HepG2 (cell line): ENCODE measurements around the gene RICTOR. TPM values are rescaled to one million over a fixed set of nuclear protein-coding genes. Genes with fewer than 3 reads are reported as not detected.

Experiments
- ATRX ChIP-seq: sonication (generic); formaldehyde crosslinking; IDR thresholded peaks from 2 replicates; pipeline ENCODE4 v1.4.0; 2020; ENCODE audit warnings: missing genetic modification reagents, borderline replicate concordance
- FOXK1 ChIP-seq: sonication (generic); formaldehyde crosslinking; IDR thresholded peaks from 2 replicates; pipeline ENCODE4 v1.4.0; 2020; ENCODE audit warnings: low read depth, missing genetic modification reagents, borderline replicate concordance
- MTF1 ChIP-seq: sonication (generic); formaldehyde crosslinking; IDR thresholded peaks from 2 replicates; pipeline ENCODE4 v1.5.0; 2020; ENCODE audit warnings: missing genetic modification reagents
- NCOA1 ChIP-seq: sonication (generic); formaldehyde crosslinking; IDR thresholded peaks from 2 replicates; pipeline ENCODE4 v1.9.0; 2021; ENCODE audit warnings: missing genetic modification reagents
- NFKBIZ ChIP-seq: IDR thresholded peaks from 2 replicates; pipeline ENCODE4 v1.6.1; 2018; ENCODE audit warnings: missing genetic modification reagents, missing compliant biosample characterization
- NONO ChIP-seq, 2 experiments: fragments of 450-650 bp in 1 of 2; sonication (generic) in 1 of 2; formaldehyde crosslinking in 1 of 2; IDR thresholded peaks in 1 of 2; conservative IDR thresholded peaks in 1 of 2; 2 replicates each; pipeline versions ENCODE4 v1.6.1 to v1.8.0; 2017 to 2022; ENCODE audit warnings: mild to moderate bottlenecking in 1 of 2, missing genetic modification reagents in 1 of 2, moderate library complexity in 1 of 2
- NR2C2 ChIP-seq: sonication (generic); formaldehyde crosslinking; IDR thresholded peaks from 2 replicates; pipeline ENCODE4 v1.4.0; 2020; ENCODE audit warnings: missing genetic modification reagents, mild to moderate bottlenecking, moderate library complexity, borderline replicate concordance
- REPIN1 ChIP-seq: sonication (generic); formaldehyde crosslinking; IDR thresholded peaks from 2 replicates; pipeline ENCODE4 v1.8.0; 2022; ENCODE audit warnings: missing genetic modification reagents, low read depth, mild to moderate bottlenecking, borderline replicate concordance
- RXRB ChIP-seq: IDR thresholded peaks from 2 replicates; pipeline ENCODE4 v1.6.1; 2016; ENCODE audit warnings: borderline replicate concordance, missing genetic modification reagents, missing compliant biosample characterization
- SIN3B ChIP-seq: fragments of 150-350 bp; IDR thresholded peaks from 2 replicates; pipeline ENCODE4 v1.6.1; 2014; ENCODE audit warnings: low read length
- SRF ChIP-seq: IDR thresholded peaks from 2 replicates; pipeline ENCODE4 v1.6.1; 2011; ENCODE audit warnings: mild to moderate bottlenecking, low read depth, low read length, moderate library complexity
- TEAD2 ChIP-seq: sonication (generic); formaldehyde crosslinking; IDR thresholded peaks from 2 replicates; pipeline ENCODE4 v1.9.0; 2021; ENCODE audit warnings: missing genetic modification reagents
- TP53 ChIP-seq: sonication (generic); formaldehyde crosslinking; conservative IDR thresholded peaks from 2 replicates; pipeline ENCODE4 v1.4.0; 2020; ENCODE audit warnings: missing genetic modification reagents
- ZBTB3 ChIP-seq: sonication (generic); formaldehyde crosslinking; IDR thresholded peaks from 2 replicates; pipeline ENCODE4 v1.4.0; 2020; ENCODE audit warnings: low read depth, mild to moderate bottlenecking, moderate library complexity, missing genetic modification reagents, borderline replicate concordance
- ZNF383 ChIP-seq: sonication (generic); formaldehyde crosslinking; IDR thresholded peaks from 2 replicates; pipeline ENCODE4 v1.4.0; 2020; ENCODE audit warnings: missing genetic modification reagents, mild to moderate bottlenecking, borderline replicate concordance
- ZNF431 ChIP-seq: sonication (generic); formaldehyde crosslinking; IDR thresholded peaks from 2 replicates; pipeline ENCODE4 v1.9.0; 2022; ENCODE audit warnings: missing genetic modification reagents, low read depth, mild to moderate bottlenecking, borderline replicate concordance
- ZNF496 ChIP-seq: sonication (generic); formaldehyde crosslinking; IDR thresholded peaks from 2 replicates; pipeline ENCODE4 v1.8.1; 2023; ENCODE audit warnings: mild to moderate bottlenecking, moderate library complexity, missing genetic modification reagents; ENCODE audit not compliant: insufficient replicate concordance
- ZNF782 ChIP-seq: sonication (generic); formaldehyde crosslinking; IDR thresholded peaks from 2 replicates; pipeline ENCODE4 v1.4.0; 2020; ENCODE audit warnings: missing genetic modification reagents, mild to moderate bottlenecking, borderline replicate concordance
- polyA plus RNA-seq, 8 experiments: library from polyadenylated mRNA; depleted of rRNA in 3 of 8; stranded (reverse) in 7 of 8; unstranded in 1 of 8; fragments of >200 nt; fragmentation: Illumina TruSeq in 4 of 8; extraction: Trizol in 4 of 8; gene quantifications; 2 replicates each; pipeline versions ENCODE4 v1.2.1 to v1.2.3, GENCODE V29; 2011 to 2016; ENCODE audit warnings: low read depth in 4 of 8, missing spikeins in 1 of 8, mixed read lengths in 1 of 8; ENCODE audit not compliant: insufficient read depth in 1 of 8
- total RNA-seq, 5 experiments: library from RNA; depleted of rRNA; stranded (reverse); fragments of >200 nt; fragmentation: Illumina TruSeq; extraction: Trizol; gene quantifications; 2 replicates each; pipeline ENCODE4 v1.2.3, GENCODE V29; 2016; ENCODE audit warnings: low read depth in 1 of 5
- TF ChIP-seq, protein P1 (sequence below): sonication (generic); formaldehyde crosslinking; IDR thresholded peaks from 2 replicates; pipeline ENCODE4 v1.8.0; 2023; ENCODE audit warnings: mild to moderate bottlenecking, missing genetic modification reagents
- TF ChIP-seq, protein P2 (sequence below): sonication (generic); formaldehyde crosslinking; IDR thresholded peaks from 2 replicates; pipeline ENCODE4 v1.4.0; 2020; ENCODE audit warnings: missing genetic modification reagents
- TF ChIP-seq, protein P3 (sequence below): sonication (generic); formaldehyde crosslinking; IDR thresholded peaks from 2 replicates; pipeline ENCODE4 v1.9.0; 2022; ENCODE audit warnings: missing genetic modification reagents, mild to moderate bottlenecking, borderline replicate concordance
- TF ChIP-seq, protein P4 (sequence below): sonication (generic); formaldehyde crosslinking; IDR thresholded peaks from 2 replicates; pipeline ENCODE4 v1.5.0; 2020; ENCODE audit warnings: mild to moderate bottlenecking, missing genetic modification reagents, moderate library complexity

Gene RICTOR
- total and polyA plus RNA-seq, 2 of the 13 experiments (the other 11 are each of a cell fraction or from before 2014, with no cell fraction given) = 10.7 to 15.4 TPM

DNA sequence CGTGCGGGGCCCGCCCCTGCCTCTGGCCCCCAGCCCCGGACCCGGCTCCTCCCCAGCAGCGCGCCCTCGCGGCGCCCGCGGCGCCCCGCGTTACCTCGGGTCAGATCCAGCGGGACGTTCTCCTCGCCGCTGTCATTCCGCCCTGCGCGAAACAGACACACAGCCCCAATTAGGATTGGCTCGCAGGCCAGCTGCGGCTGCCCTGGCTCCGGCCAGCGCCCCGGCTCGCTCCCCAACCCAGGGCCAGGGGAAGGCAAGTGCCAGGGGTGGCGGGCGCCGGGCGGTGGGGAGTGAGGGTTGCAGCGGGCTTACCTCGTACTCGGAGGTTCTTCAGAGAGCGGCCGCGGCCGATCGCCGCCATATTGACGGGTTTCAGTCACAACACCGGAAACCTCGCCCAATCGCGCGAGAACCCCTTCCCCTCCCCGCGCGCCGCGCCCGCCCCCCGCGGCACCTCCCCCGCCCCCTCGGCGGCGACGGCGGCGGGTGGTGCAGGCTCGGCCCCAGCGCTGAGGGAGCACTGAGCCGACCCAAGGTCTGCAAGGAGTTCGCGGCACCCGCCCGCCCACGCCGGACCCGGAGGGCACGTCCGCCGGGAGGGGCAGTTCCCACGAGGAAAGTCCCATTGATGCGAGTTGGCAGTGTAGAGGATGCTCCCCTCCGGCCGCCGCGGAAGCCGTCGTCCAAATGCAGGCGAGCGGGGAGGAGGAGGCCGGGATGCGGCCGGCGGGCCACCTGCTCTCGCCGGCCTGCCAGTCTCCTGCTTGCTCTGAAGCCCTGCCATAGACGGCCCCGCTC is at the start of gene RICTOR (continued):
- TF ChIP-seq, protein P1, sequence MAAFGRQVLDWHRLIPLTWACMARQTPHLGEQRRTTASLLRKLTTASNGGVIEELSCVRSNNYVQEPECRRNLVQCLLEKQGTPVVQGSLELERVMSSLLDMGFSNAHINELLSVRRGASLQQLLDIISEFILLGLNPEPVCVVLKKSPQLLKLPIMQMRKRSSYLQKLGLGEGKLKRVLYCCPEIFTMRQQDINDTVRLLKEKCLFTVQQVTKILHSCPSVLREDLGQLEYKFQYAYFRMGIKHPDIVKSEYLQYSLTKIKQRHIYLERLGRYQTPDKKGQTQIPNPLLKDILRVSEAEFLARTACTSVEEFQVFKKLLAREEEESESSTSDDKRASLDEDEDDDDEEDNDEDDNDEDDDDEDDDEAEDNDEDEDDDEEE (CRISPR knock-in tag) = no peak
- TF ChIP-seq TP53 (CRISPR knock-in tag) (no peak), TEAD2 (no peak), NCOA1 (CRISPR knock-in tag) (no peak), NFKBIZ (CRISPR knock-in tag) (no peak), MTF1 (CRISPR knock-in tag) (no peak), NONO (IDR thresholded peaks at IDR 0.05) (no peak), NONO (CRISPR knock-in tag; conservative IDR thresholded peaks at IDR 0.05) (peak; percentile 73; the same call in 1 of the 2 replicates), ZNF782 (CRISPR knock-in tag) (no peak), NR2C2 (CRISPR knock-in tag) (no peak), ATRX (CRISPR knock-in tag) (no peak), ZNF383 (CRISPR knock-in tag) (no peak), SRF (no peak), ZNF431 (CRISPR knock-in tag) (0 out of 2 replicates have a peak, but pooled peaks have one; percentile 47), ZBTB3 (no peak), RXRB (CRISPR knock-in tag) (0 out of 2 replicates have a peak, but pooled peaks have one; percentile 22), SIN3B (peak; percentile 72; the same call in 1 of the 2 replicates), FOXK1 (CRISPR knock-in tag) (0 out of 2 replicates have a peak, but pooled peaks have one; percentile 10), ZNF496 (CRISPR knock-in tag) (no peak), REPIN1 (CRISPR knock-in tag) (peak; percentile 47; the same call in 1 of the 2 replicates)
- TF ChIP-seq, protein P2, sequence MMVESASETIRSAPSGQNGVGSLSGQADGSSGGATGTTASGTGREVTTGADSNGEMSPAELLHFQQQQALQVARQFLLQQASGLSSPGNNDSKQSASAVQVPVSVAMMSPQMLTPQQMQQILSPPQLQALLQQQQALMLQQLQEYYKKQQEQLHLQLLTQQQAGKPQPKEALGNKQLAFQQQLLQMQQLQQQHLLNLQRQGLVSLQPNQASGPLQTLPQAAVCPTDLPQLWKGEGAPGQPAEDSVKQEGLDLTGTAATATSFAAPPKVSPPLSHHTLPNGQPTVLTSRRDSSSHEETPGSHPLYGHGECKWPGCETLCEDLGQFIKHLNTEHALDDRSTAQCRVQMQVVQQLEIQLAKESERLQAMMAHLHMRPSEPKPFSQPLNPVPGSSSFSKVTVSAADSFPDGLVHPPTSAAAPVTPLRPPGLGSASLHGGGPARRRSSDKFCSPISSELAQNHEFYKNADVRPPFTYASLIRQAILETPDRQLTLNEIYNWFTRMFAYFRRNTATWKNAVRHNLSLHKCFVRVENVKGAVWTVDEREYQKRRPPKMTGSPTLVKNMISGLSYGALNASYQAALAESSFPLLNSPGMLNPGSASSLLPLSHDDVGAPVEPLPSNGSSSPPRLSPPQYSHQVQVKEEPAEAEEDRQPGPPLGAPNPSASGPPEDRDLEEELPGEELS (CRISPR knock-in tag) = no peak
- TF ChIP-seq, protein P3, sequence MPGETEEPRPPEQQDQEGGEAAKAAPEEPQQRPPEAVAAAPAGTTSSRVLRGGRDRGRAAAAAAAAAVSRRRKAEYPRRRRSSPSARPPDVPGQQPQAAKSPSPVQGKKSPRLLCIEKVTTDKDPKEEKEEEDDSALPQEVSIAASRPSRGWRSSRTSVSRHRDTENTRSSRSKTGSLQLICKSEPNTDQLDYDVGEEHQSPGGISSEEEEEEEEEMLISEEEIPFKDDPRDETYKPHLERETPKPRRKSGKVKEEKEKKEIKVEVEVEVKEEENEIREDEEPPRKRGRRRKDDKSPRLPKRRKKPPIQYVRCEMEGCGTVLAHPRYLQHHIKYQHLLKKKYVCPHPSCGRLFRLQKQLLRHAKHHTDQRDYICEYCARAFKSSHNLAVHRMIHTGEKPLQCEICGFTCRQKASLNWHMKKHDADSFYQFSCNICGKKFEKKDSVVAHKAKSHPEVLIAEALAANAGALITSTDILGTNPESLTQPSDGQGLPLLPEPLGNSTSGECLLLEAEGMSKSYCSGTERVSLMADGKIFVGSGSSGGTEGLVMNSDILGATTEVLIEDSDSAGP (CRISPR knock-in tag) = peak; percentile 64; the same call in 1 of the 2 replicates
- TF ChIP-seq, protein P4, sequence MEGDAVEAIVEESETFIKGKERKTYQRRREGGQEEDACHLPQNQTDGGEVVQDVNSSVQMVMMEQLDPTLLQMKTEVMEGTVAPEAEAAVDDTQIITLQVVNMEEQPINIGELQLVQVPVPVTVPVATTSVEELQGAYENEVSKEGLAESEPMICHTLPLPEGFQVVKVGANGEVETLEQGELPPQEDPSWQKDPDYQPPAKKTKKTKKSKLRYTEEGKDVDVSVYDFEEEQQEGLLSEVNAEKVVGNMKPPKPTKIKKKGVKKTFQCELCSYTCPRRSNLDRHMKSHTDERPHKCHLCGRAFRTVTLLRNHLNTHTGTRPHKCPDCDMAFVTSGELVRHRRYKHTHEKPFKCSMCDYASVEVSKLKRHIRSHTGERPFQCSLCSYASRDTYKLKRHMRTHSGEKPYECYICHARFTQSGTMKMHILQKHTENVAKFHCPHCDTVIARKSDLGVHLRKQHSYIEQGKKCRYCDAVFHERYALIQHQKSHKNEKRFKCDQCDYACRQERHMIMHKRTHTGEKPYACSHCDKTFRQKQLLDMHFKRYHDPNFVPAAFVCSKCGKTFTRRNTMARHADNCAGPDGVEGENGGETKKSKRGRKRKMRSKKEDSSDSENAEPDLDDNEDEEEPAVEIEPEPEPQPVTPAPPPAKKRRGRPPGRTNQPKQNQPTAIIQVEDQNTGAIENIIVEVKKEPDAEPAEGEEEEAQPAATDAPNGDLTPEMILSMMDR (CRISPR knock-in tag) = peak; percentile 8; the same call in 1 of the 2 replicates
